ENCODE data around the gene RYR2. TPM values are rescaled to one million over a fixed set of nuclear protein-coding genes. Genes with fewer than 3 reads are reported as not detected.

Gene RYR2
- total RNA-seq, 4 donors from 2014 or later: 0.53 to 1.2 (median 0.57) TPM

GRCh38 chr1:237393632-237394031 is 351.6 kb downstream of the RYR2 start:
- Histone ChIP-seq H3K4me3 (no peak overlapping the region), H3K9me3 (peaks cover 6% of the 10 kb centered on the region), H3K27ac (no peak overlapping the region), H3K4me1 (no peaks in the 10 kb centered on the region), H3K27me3 (no peaks in the 10 kb centered on the region), H3K36me3 (no peaks in the 10 kb centered on the region)
- WGBS: 42% methylated on average over 3 of the region's 3 CpGs
- TF ChIP-seq POLR2A (IDR thresholded peaks at IDR 0.05) (no peak), POLR2AphosphoS5 (IDR thresholded peaks at IDR 0.05) (no peak), CTCF (IDR thresholded peaks at IDR 0.05) (no peak), EP300 (IDR thresholded peaks at IDR 0.05) (no peak)
- DNase-seq (ENCODE audit: low spot score in 2 of 2): no peak

GRCh38 chr1:237394281-237394680 is 352.3 kb downstream of the RYR2 start:
- no peak for DNase-seq (ENCODE audit: low spot score in 2 of 2)
- Histone ChIP-seq H3K4me1 (no peaks in the 10 kb centered on the region), H3K27ac (no peak overlapping the region), H3K9me3 (peaks cover 11% of the 10 kb centered on the region), H3K36me3 (no peaks in the 10 kb centered on the region), H3K4me3 (no peak overlapping the region), H3K27me3 (no peaks in the 10 kb centered on the region)
- 63% methylated on average over 2 of the region's 2 CpGs for WGBS
- TF ChIP-seq POLR2AphosphoS5 (IDR thresholded peaks at IDR 0.05) (no peak), CTCF (IDR thresholded peaks at IDR 0.05) (no peak), EP300 (IDR thresholded peaks at IDR 0.05) (no peak), POLR2A (IDR thresholded peaks at IDR 0.05) (no peak)

GRCh38 chr1:237396426-237396825 is 354.4 kb downstream of the RYR2 start:
- H3K4me1 ChIP-seq: no peaks in the 10 kb centered on the region
- no peaks in the 10 kb centered on the region for H3K27me3 ChIP-seq
- no peak overlapping the region for H3K4me3 ChIP-seq
- WGBS: 6% methylated on average over 1 of the region's 1 CpG
- no peaks in the 10 kb centered on the region for H3K36me3 ChIP-seq
- no peak for DNase-seq (ENCODE audit: low spot score in 2 of 2)
- TF ChIP-seq CTCF (IDR thresholded peaks at IDR 0.05) (no peak), EP300 (IDR thresholded peaks at IDR 0.05) (no peak), POLR2AphosphoS5 (IDR thresholded peaks at IDR 0.05) (no peak), POLR2A (IDR thresholded peaks at IDR 0.05) (no peak)
- H3K9me3 ChIP-seq: peaks cover 15% of the 10 kb centered on the region
- H3K27ac ChIP-seq: no peak overlapping the region

- DNase-seq (ENCODE audit: low spot score in 2 of 2): no peak
- Histone ChIP-seq H3K4me1 (no peaks in the 10 kb centered on the region), H3K27me3 (no peaks in the 10 kb centered on the region), H3K36me3 (no peaks in the 10 kb centered on the region), H3K27ac (no peak overlapping the region), H3K4me3 (no peak overlapping the region), H3K9me3 (peaks cover 15% of the 10 kb centered on the region)
- TF ChIP-seq POLR2AphosphoS5 (IDR thresholded peaks at IDR 0.05): no peak
- TF ChIP-seq CTCF (IDR thresholded peaks at IDR 0.05): no peak
- no peak for TF ChIP-seq EP300 (IDR thresholded peaks at IDR 0.05)
- TF ChIP-seq POLR2A (IDR thresholded peaks at IDR 0.05): no peak
- WGBS: 88% methylated on average over 4 of the region's 4 CpGs
These were observed 356.8 kb downstream of the RYR2 start for GRCh38 chr1:237398751-237399150.

GRCh38 chr1:237405912-237406311 is 363.9 kb downstream of the RYR2 start:
- no peaks in the 10 kb centered on the region for H3K4me1 ChIP-seq
- no peaks in the 10 kb centered on the region for H3K27me3 ChIP-seq
- no peak for DNase-seq (ENCODE audit: low spot score in 2 of 2)
- H3K27ac ChIP-seq: no peak overlapping the region
- H3K9me3 ChIP-seq: no peaks in the 10 kb centered on the region
- 80% methylated on average over 3 of the region's 3 CpGs for WGBS
- TF ChIP-seq EP300 (IDR thresholded peaks at IDR 0.05): no peak
- TF ChIP-seq CTCF (IDR thresholded peaks at IDR 0.05): no peak
- TF ChIP-seq POLR2AphosphoS5 (IDR thresholded peaks at IDR 0.05): no peak
- TF ChIP-seq POLR2A (IDR thresholded peaks at IDR 0.05): no peak
- no peak overlapping the region for H3K4me3 ChIP-seq
- no peaks in the 10 kb centered on the region for H3K36me3 ChIP-seq

All from suprapubic skin (tissue), 4 donors.